ENCODE results near the gene PTAFR.

The PTAFR gene

GRCh38 chr1:28172713-28173150, 3.8 kb downstream of the PTAFR start:
- ChIA-PET CTCF (interaction anchor here (0.9 kb wide), 1 partner anchor 20 kb away, joined by 4 read pairs; no protein-coding TSS in a partner anchor), POLR2A (no interaction called here)
- no peak overlapping the region for H3K4me3 ChIP-seq (ENCODE audit: low read depth, low read length)
- DNase-seq (ENCODE audit: low read depth, low spot score): no peak
- TF ChIP-seq CTCF (IDR thresholded peaks at IDR 0.05; ENCODE audit: insufficient read depth, low read length, missing control alignments): no peak

GRCh38 chr1:28171246-28171645, 5.2 kb downstream of the PTAFR start:
- no peak for DNase-seq (ENCODE audit: low read depth, low spot score)
- no peak overlapping the region for H3K4me3 ChIP-seq (ENCODE audit: low read depth, low read length)
- no peak for TF ChIP-seq CTCF (IDR thresholded peaks at IDR 0.05; ENCODE audit: insufficient read depth, low read length, missing control alignments)
- ChIA-PET POLR2A (no interaction called here), CTCF (no interaction called here)

- CTCF ChIA-PET: interaction anchor here (1.0 kb wide), 1 partner anchor 9 kb away, joined by 3 read pairs; no protein-coding TSS in a partner anchor
- no peak overlapping the region for H3K4me3 ChIP-seq (ENCODE audit: low read depth, low read length)
- POLR2A ChIA-PET: no interaction called here
- TF ChIP-seq CTCF (IDR thresholded peaks at IDR 0.05; ENCODE audit: insufficient read depth, low read length, missing control alignments): no peak
- DNase-seq (ENCODE audit: low read depth, low spot score): no peak
Measured at GRCh38 chr1:28170001-28170596, 6.4 kb downstream of the PTAFR start.

- H3K4me3 ChIP-seq (ENCODE audit: low read depth, low read length): no peak overlapping the region
- TF ChIP-seq CTCF (IDR thresholded peaks at IDR 0.05; ENCODE audit: insufficient read depth, low read length, missing control alignments): no peak
- CTCF ChIA-PET: no interaction called here
- DNase-seq (ENCODE audit: low read depth, low spot score): no peak
- POLR2A ChIA-PET: no interaction called here
Measured at GRCh38 chr1:28163496-28164161, 12.9 kb downstream of the PTAFR start.

- CTCF ChIA-PET: interaction anchor here (0.9 kb wide), 1 partner anchor 8 kb away, joined by 3 read pairs; no protein-coding TSS in a partner anchor
- no peak overlapping the region for H3K4me3 ChIP-seq (ENCODE audit: low read depth, low read length)
- POLR2A ChIA-PET: no interaction called here
- TF ChIP-seq CTCF (IDR thresholded peaks at IDR 0.05; ENCODE audit: insufficient read depth, low read length, missing control alignments): no peak
- no peak for DNase-seq (ENCODE audit: low read depth, low spot score)
Measured at GRCh38 chr1:28162151-28162550, 14.3 kb downstream of the PTAFR start.

GRCh38 chr1:28161751-28162150, 14.7 kb downstream of the PTAFR start:
- no peak for DNase-seq (ENCODE audit: low read depth, low spot score)
- TF ChIP-seq CTCF (IDR thresholded peaks at IDR 0.05; ENCODE audit: insufficient read depth, low read length, missing control alignments): no peak
- no peak overlapping the region for H3K4me3 ChIP-seq (ENCODE audit: low read depth, low read length)
- POLR2A ChIA-PET: no interaction called here
- CTCF ChIA-PET: interaction anchor here (0.9 to 2.2 kb wide), 4 partner anchors 8 to 70 kb away, joined by 3 to 8 read pairs (median 4); no protein-coding TSS in a partner anchor

Measured in AG04449 (cell line).